Left ventricle myocardium inferior (tissue), 1 donor: ENCODE measurements around the gene HOXB6. TPM values are rescaled to one million over a fixed set of nuclear protein-coding genes. Genes with fewer than 3 reads are reported as not detected.
A peak's percentile ranks its signal among the peaks of the same experiment; 100 is the strongest.

Source experiments
- DNase-seq: peaks from one replicate; pipeline ENCODE4 v3.0.0-alpha.2; 2020
- H3K27ac ChIP-seq: fragments of 200-600 bp; replicated peaks from 2 replicates; pipeline ENCODE4 v1.8.0; 2021
- H3K27me3 ChIP-seq: fragments of 200-600 bp; 2 replicates; pipeline ENCODE4 v1.8.0; 2021; ENCODE audit warnings: low read depth
- H3K36me3 ChIP-seq: fragments of 200-600 bp; 2 replicates; pipeline ENCODE4 v1.8.0; 2021
- H3K4me1 ChIP-seq: fragments of 200-600 bp; 2 replicates; pipeline ENCODE4 v1.8.0; 2021
- H3K4me3 ChIP-seq: fragments of 200-600 bp; 2 replicates; pipeline ENCODE4 v1.8.0; 2021; ENCODE audit warnings: mild to moderate bottlenecking, moderate library complexity
- H3K9me3 ChIP-seq: fragments of 200-600 bp; replicated peaks from 2 replicates; pipeline ENCODE4 v1.8.0; 2021
- intact Hi-C: fragments of 100-400 bp; cut with micrococcal nuclease; formaldehyde crosslinking; loops from one replicate; pipeline ENCODE4 v1.11.0; 2022
- total RNA-seq: library from RNA; stranded (reverse); fragmentation: NEBNext Ultra II Directional; extraction: Animal tissue kit (Norgen Biotek cat#: 25700); gene quantifications from one replicate; pipeline ENCODE4 v1.2.1, GENCODE V29; 2021
- TF ChIP-seq, protein P1 (sequence below): fragments of 200-600 bp; IDR thresholded peaks from 2 replicates; pipeline ENCODE4 v1.8.0; 2021; ENCODE audit warnings: antibody characterized with exemption, mild to moderate bottlenecking, borderline replicate concordance
- donor health status: DM: no; HTN: yes; CAD: no; lungs with severe emphysema.

Gene HOXB6
- total RNA-seq, 1 donor from 2014 or later = 0.66 TPM

DNA sequence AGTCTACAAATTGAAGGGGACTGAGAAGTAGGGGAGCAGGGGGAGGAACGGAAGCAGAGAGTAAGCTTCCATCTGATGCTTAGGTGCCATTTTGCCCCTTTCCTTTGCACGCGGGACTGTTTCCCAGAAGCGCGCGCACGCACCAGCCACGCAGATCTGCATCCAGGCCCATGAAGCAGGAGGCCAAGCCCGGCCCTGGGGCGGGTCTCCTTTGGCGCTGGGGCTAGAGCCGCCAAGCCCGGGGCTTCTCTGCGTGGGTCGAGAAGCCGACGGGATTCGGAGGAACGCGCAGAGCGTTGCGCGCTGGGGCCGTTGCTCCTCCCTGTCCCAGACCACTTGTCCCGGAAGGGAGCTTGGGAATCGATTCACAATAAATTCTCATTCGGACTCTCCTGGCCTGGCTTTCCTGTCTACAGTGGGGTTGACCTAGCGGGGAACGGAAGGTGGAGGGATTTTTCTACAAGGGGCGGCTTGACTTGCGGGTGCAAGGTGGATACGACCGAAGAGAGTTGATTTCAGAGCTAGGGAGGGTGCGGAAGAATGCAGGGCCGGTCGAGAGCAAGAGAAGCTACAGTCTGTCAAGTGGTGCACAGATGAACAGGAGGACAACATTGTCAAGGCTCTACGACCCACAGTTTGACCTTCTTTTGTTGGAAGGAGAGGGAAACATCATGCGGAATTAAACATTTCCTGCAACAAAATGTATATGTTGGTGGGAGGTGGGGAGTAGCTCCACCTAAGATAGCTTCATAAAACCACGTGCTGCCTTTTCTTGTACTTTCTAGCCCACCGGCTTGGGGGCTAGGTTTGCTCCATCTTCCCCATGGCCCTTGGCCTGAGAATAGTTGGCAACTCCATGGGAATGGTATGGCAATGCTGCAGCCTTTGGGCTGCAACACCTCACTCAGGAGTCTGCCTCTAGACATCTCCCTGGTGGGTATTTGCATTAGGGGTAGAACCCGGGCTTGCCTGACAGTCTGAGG, 16.9 kb upstream of the HOXB6 start:
- peaks cover 31% of the 10 kb centered on the region for H3K4me1 ChIP-seq
- H3K9me3 ChIP-seq = no peaks in the 10 kb centered on the region
- H3K4me3 ChIP-seq = no peak overlapping the region
- TF ChIP-seq, protein P1, sequence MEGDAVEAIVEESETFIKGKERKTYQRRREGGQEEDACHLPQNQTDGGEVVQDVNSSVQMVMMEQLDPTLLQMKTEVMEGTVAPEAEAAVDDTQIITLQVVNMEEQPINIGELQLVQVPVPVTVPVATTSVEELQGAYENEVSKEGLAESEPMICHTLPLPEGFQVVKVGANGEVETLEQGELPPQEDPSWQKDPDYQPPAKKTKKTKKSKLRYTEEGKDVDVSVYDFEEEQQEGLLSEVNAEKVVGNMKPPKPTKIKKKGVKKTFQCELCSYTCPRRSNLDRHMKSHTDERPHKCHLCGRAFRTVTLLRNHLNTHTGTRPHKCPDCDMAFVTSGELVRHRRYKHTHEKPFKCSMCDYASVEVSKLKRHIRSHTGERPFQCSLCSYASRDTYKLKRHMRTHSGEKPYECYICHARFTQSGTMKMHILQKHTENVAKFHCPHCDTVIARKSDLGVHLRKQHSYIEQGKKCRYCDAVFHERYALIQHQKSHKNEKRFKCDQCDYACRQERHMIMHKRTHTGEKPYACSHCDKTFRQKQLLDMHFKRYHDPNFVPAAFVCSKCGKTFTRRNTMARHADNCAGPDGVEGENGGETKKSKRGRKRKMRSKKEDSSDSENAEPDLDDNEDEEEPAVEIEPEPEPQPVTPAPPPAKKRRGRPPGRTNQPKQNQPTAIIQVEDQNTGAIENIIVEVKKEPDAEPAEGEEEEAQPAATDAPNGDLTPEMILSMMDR = no peak
- intact Hi-C loops = no loop called here
- peaks cover 100% of the 10 kb centered on the region for H3K27me3 ChIP-seq
- H3K36me3 ChIP-seq = no peaks in the 10 kb centered on the region
- H3K27ac ChIP-seq = no peak overlapping the region
- DNase-seq = no peak

DNA sequence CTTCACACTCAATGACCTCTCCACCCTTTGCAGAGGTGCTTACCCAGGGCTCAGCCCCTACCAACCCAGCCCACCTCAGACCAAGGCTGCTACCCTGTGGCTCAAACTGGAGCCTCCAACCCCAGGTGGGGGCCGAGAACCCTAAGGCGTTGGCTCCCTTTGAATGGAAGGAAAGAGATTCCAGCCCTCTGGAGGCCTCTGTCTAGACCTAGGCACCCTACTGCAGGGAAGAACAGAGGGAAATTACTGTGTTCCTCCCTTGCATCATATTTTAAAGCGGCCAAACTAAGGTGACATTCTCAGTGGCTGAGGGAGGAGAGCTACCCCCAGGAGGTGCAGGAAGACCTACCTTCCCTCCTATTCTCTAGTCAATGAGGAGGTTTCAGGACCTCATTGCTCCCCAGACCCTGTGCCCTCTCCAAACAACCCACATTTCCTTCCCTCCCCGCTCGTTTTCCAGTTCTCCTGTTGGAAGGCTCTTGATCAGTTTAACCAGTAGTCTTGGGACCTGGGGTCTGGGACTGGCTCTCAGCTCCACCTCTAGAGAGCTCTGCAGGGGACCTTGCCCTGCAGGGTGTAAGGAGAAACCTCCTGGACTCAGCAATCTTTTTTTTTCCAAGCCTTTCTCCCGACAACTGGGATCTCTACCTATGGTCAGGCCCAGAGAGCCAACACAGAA, 15.8 kb upstream of the HOXB6 start:
- no peaks in the 10 kb centered on the region for H3K9me3 ChIP-seq

DNA sequence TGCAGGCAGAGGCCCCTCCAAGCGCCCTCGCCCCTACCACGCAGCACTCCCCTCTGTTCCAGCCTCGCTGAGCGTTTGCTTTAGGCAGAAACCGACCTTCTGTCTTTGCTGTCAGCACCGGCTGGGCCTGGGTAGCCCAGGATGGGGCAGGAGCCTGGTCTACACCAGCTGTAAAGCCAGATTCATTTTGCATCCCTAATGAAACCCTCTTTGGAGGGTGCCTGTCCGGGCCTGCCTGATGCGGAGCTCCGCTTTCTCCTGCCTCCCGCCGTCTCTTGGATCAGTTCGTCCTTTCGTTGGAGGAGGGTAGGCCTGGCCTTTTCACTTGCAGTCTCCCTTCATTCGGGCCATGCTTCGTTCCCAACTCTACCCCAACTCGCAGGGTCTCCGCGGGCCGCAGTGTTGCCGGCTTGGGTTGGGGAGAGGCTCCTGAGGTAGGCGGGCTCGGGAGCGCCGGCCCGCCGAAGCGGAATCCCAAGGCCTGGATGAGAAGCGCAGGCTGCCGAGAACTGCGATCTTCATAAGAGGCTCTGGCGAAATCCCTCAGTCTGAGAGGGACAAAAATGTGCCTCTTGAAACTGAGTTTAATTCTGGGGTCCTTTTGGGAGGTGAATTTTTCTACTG, 15.2 kb upstream of the HOXB6 start:
- DNase-seq = no peak
- Histone ChIP-seq H3K4me3 (no peak overlapping the region), H3K27me3 (peaks cover 100% of the 10 kb centered on the region), H3K4me1 (peaks cover 14% of the 10 kb centered on the region), H3K9me3 (no peaks in the 10 kb centered on the region), H3K36me3 (no peaks in the 10 kb centered on the region), H3K27ac (no peak overlapping the region)
- intact Hi-C loops = loop anchor here (10.0 kb wide), 1 partner anchor 285 kb away; no protein-coding TSS in a partner anchor
- TF ChIP-seq, protein P1 = no peak

More for the DNA sequence above, 15.8 kb upstream of the HOXB6 start:
- Histone ChIP-seq H3K27ac (no peak overlapping the region), H3K4me1 (peaks cover 20% of the 10 kb centered on the region), H3K4me3 (no peak overlapping the region), H3K27me3 (peaks cover 100% of the 10 kb centered on the region), H3K36me3 (no peaks in the 10 kb centered on the region)
- intact Hi-C loops = no loop called here
- DNase-seq = no peak
- TF ChIP-seq, protein P1 = no peak

DNA sequence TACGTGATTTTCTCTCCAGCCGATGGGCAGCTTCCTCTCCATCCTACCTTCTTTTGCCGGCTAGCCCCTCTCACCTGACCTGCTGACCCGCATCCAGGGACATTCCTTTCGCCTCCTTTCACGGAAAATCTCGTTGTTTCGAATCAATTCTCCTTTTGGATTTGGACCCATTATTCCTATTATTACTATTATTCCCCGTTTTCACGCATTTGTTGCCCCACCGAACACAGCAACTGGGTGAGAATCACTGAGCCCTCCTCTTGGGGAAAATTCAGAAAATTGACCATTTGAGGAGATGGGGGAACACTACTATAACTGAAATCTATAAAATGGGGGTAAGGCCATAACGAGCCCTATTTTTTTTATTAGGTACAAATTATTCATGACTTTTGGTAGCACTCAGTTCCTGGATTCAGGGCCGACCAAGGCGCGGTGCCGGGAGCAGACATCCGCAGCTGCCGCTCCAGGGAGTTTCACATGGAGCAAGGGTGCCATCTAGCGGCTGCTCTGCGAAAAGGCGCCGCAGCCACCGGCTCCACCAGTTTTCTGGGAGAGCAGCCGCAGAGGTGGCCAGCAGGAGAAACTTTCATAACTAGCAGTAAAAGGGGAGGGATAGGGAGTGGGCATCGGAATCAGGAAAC, 13.6 kb upstream of the HOXB6 start:
- Histone ChIP-seq H3K27ac (no peak overlapping the region), H3K4me1 (peaks cover 25% of the 10 kb centered on the region), H3K4me3 (no peak overlapping the region), H3K36me3 (no peaks in the 10 kb centered on the region), H3K9me3 (no peaks in the 10 kb centered on the region), H3K27me3 (peaks cover 100% of the 10 kb centered on the region)
- TF ChIP-seq, protein P1 = peak; percentile 98
- DNase-seq = peak; percentile 84
- intact Hi-C loops = loop anchor here (10.0 kb wide), 1 partner anchor 284 kb away; no protein-coding TSS in a partner anchor
